Stimulated activated CD8-positive, alpha-beta memory T cell treated with anti-CD3 and anti-CD28 coated beads, Interleukin-15, amount 100 ng/mL, for 48 hours (primary cell): Measurements from ENCODE around the gene NUDT17.

Source experiments
- DNase-seq, 2 donors: peaks; one replicate each; pipeline ENCODE4 v3.0.0-alpha.2; 2020; ENCODE audit warnings: low read depth in 2 of 2

The NUDT17 gene

GRCh38 chr1:145847827-145848226, 2.4 kb downstream of the NUDT17 start:
- no peak for DNase-seq

DNA sequence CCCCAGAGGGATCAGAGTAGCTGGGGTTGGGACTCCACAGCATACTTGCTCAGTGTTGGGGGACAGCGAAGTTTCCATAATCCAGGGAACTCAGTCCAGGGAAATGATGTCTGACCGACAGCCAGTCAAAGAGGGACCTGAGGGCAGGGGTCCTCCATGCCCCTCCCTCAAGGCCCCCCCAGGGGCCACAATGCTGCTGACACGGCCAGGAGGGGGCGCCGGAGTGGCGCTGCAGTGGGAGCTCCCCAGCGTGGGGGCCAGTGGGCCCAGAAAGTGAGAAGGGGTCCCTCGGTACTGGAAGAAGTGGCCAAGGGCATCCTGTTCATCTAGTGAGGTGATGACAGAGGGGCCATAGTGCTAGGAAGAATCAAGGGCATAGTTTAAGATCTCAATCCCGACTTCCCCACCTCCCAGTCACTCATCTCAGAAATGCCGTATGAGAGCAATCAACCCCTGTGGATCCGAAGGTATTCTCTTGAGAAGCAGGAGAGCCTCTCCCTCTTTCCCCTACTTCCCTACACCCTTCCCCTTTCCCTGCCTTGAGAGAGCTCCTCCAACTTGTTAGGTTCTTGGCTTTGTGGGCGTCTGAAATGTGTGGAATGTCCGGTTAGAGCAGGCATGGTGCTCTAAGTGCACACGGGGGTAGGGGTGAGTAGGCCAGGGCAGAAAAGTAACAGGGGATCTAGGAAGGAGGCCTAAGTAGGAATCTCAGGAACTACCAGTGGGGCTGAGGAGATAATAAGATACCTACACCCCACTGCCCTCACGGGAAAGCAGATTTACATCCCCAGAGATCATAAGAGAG, 4.1 kb downstream of the NUDT17 start:
- no peak for DNase-seq

DNA sequence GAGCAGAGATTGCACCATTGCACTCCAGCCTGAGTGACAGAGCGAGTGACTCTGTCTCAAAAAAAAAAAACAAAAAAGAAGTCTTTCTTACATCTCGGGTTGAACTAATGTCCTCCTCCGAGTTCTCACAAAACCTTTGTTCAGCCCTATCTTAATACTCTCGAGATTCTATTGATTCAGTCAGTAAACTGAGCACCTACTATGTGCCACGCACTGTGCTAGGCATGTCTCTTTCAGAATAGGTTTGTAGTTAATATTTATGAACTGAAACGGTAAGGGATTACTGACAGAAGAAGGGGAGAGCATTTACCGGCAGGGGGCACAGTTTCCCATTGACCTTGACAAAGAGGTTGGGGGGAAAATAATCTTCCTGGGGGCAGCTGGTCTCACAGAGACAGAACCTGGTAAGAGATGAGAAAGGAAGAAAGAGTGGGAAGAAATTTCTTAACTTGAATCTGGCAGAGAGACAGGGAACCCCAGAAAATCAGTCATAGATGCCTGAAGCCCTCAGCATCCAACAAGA, 10.1 kb downstream of the NUDT17 start:
- no peak for DNase-seq

- DNase-seq: no peak
Measured at GRCh38 chr1:145857170-145857569, 11.7 kb downstream of the NUDT17 start.

- DNase-seq: peak; percentile 36 to 41
Measured at GRCh38 chr1:145858238-145858900, 12.9 kb downstream of the NUDT17 start.

DNA sequence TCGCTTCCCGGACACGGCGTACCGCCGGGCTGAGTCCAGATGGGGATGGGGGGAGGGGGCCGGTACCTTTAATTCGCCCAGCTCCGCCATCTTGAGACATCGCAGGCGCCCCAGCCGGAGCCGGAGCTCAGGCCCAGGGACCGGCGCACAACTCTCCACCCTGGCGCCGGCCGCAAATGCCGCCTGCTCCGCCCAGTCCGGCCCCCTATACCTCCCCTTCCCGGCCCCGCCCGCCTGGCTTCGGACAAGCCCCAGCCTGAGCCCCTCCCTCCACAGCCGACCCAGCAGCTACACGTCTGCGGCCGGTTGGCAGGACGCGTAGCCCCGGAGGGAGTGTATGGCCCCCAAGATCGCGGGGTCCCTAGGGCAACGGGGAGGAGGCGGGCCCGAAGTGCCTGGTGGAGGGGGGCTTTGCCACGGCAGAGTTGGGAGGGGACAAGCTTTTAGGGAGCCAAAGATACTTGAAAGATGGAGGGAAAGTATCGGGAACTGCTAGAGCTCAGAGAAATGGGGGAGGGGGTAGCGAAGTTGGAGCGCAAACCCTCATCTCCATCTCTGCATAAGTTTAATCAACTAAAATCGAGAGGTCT, 13.6 kb downstream of the NUDT17 start, which contains the start of gene PIAS3:
TSS of gene PIAS3 (minus strand) at position 181 of the 590 bp plus-strand sequence. CDS start at position 90, 91 bp downstream.
- DNase-seq: peak; percentile 88 to 90

DNA sequence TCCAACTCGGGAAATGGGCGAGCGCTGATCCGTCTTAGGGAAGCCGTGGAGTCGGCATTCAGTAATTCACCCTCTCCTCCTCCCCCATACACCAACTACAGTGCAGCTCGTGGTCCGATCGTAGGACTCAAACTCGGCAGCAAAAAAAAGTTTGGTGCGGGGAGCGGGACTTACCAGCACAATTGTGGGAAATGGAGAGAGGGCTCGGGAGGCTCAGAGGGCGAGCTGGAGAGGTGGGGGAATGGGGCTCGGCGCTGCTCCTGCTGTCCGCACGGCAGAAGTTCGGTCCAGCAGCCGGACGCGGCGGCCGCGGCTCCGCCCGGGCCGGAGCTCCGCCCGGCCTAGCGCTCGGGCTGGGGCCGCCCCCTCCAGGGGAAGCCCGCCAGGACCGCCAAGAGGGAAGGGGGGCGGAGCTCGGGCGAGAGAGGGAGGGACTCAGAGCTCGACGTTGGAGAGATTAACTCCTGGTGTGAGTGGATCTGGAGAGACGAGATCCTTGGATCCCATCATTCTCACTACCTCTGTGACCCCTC, 14.1 kb downstream of the NUDT17 start:
- DNase-seq: peak; percentile 75 to 78

DNA sequence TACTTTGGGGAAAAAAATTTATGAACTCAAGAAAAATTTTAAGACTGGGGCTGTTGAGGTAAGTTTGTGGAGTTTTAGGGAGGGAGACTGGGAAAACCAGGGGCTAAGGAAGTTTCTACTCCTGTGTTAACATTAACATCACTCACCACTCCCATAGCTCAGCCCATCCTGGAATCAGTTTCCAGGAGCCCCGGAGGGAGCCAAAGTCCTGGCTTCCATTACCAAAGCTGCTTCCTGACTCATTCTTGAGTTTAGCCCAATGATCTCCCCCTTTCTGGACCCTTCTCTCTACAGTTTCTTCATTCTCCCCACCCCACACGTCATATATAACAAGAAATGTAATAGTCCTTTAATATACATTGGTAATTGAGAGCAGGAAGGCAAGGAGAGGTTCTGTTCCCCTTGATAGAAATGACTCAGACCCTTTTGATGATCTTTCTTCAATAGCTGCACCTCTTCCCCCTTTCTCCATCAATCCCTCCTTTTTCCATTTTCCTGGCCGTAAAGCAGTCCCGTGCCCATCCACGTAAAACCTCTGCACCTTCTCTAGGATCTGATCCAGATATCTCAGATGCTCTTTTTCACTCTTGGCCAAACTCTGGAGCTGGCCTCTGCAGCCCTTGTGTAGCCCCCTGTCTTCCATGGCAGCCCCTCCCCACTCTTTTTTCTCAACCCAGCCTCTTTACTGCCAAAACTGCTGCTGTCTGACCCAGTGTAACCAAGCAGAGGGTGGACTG, 18.0 kb downstream of the NUDT17 start:
- no peak for DNase-seq

GRCh38 chr1:145868232-145868631, 22.8 kb downstream of the NUDT17 start:
- DNase-seq: no peak

DNA sequence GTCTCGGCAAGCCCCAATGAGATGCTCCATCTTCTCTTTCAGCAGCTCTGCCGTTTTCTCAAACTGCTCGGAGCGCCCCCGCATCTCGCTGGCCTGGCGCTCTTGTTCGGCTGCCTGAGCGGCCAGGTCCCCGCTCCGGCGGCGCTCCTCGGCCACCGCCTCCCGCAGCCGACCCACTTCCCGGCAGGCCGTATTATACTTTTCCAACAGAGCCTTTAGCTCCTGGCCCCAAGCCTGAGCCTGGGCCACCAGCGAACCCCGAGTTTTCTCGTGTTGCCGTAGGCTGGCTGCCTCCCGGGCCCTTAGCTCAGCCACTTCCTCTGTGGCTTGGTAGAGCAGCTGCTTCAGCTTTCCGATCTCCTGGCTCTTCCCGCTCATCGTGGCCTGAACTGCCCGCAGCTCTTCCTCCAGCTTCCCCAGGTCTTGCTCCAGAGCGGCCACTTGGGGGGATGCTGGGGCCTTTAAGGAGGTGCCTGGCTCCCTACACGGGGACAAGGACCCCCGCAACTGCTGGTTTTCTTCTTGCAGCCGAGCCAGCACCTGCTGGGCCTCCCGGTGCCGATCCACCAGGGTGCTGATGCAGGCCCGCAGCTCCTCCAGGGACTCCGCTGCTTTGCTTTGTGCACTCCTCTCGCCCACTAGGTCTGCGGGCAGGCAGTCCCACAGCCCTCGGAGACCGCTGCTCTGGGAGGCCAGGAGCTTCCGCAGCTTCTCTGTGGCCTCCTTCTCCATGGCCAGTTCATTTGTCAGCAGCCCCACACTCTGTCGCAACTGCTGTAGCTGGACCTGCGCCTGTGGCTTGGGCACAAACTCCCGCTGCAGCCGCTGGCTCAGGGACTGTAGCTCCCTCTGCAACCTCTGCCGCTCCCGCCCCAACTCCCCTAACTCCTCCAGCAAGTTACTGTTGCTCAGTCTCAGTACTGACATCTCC, 26.8 kb downstream of the NUDT17 start:
- peak; percentile 13 to 27 for DNase-seq

- DNase-seq: no peak
Measured at GRCh38 chr1:145874646-145875045, 29.2 kb downstream of the NUDT17 start.

GRCh38 chr1:145877923-145878486, 32.6 kb downstream of the NUDT17 start:
- DNase-seq: no peak

DNA sequence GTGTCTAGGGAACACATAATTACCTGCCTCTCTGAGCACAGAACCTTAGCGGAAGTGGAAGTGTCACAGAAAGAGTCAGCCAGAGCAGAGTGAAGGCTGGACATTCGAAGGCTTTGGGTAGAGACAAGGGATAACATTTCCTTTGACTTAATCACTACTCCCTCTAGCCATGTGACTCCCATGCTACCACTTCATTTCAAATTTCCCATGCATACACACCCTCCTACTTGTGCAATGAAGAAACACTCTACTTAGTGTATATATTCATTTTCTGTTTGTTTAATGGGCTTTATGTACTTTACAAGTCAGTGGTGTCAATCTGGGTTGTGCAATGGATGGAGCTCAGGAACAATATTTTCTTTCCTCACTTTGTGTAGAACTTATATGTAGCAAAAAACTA, 33.3 kb downstream of the NUDT17 start:
- DNase-seq: no peak

DNA sequence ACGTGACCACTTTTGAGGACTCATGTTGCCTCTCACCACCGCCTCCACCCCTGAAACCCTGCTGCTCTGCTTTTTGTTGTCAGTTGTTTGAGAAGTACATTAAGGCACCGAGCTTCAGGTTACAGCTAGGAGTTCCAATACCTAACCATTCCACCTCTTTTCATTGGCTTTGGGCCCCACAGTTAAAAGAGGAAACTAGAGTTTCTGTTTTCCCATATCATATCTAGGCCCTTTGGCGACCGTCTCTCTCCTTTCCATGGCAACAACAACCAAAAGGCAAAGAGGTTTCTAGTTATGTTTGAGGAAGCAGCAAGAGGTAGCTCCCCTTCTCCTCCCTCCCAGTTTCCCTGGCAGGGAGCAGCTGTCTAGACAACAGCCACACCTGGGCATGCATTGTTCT, 34.3 kb downstream of the NUDT17 start:
- no peak for DNase-seq

- no peak for DNase-seq
Measured at GRCh38 chr1:145884675-145885074, 39.2 kb downstream of the NUDT17 start.

DNA sequence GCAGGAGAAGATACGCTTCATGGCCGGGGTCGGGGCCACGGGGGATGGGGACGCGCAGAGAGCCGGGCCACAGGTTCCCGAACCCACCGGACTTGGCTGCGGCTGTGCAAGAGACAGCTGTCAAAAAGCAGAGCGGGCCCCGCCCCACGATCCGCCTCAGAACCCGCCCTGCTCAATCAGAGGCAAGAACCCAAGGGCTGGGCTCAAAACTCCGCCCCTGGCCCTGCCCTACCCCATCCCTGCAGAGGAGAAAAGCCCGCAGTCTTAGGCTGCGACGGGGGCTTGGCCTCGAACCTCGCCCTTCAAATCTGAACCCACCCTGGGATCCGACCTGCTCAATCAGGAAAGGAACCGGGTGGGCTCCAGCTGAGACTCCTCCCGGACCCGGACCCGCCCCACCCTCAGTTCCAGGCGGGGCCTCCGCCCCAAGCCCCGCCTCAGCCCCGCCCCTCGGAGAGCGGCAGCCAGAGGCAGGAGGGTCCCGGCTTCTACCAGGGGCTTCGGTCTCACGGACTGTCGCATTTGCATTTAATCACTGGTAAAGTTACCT, 40.4 kb downstream of the NUDT17 start, which contains the start of gene ANKRD35:
TSS of gene ANKRD35 (minus strand) at position 129 of the 550 bp plus-strand sequence. CDS start at position 21, 108 bp downstream.
- DNase-seq: peak; percentile 79 to 84

DNA sequence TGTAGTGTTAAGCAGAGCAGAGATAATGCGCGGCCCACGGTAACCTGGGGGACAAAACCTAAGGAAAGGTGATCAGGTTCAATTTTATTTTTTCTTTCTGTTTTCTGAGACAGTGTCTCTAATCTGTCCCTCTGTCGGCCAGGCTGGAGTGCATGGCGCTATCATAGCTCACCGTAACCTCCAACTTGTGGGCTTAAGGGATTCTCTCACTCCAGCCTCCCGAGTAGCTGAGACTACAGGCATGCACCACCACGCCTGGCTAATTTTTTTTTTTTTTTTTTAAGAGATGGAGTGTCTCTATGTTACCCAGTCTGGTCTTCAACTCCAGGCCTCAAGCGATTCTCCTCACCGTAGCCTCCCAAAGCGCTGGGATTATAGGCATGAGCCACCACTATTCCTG, 41.0 kb downstream of the NUDT17 start:
- DNase-seq: no peak

GRCh38 chr1:145886816-145887215, 41.4 kb downstream of the NUDT17 start:
- no peak for DNase-seq

DNA sequence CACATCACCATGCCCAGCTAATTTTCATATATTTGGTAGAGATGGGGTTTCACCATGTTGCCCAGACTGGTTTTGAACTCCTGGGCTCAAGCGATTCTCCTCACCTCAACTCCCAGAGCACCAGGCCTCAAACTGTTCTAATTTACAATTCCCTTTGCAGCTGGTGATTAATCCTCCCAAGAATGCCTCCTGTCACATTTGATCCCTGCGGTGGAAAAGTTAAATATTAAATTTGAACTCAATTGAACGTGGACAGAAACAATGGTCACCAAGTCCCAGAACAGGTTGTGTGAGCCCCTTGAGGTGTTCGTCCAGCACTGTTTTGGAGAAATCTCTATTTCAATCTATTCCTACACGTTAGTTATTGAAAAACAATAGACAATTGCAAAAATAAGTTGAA, 42.2 kb downstream of the NUDT17 start:
- DNase-seq: no peak

DNA sequence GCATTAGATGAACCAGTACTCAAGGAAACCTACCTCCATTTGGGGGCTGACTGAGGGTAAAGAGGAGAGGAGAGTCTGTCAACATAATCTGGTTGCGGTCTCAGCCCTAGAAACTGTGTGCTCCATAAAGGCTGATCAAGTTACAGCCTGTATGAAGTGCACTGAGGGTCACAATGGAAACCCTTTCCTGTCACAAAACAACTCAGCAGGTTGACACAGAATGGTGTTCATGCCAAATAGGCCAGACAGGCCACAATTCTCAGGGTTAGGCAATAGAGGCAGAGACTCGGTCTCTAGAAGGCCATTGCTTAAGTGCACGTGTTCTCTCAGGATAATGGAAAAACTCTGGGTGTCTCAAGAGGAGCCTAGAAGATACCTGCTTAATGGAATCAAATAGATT, 44.3 kb downstream of the NUDT17 start:
- DNase-seq: no peak
